Measurements from ENCODE around the gene SMAD7. TPM values are rescaled to one million over a fixed set of nuclear protein-coding genes. Genes with fewer than 3 reads are reported as not detected.
A peak's percentile ranks its signal among the peaks of the same experiment; 100 is the strongest.

SMAD7 gene
- total RNA-seq, 1 donor from 2014 or later = 61.2 TPM

DNA sequence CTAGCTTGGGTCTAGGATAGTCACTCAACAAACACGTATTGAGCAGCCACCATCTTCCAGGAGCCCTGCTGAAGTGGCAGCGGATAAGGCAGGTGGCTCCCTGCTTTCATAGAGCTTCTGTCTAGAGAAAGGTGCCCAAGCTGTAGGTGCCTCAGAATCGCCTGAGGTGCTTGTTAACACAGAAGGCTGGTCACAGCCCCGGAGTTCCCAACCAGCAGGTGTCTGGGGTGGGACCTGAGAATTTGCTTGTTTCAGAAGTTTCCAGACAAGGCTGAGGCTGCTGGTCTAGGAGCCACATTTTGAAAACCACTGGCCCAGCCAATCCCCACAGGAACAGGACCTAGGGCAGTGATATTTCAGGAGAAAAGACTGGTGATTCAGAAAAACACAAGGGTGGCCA is 45.3 kb upstream of the SMAD7 start:
- H3K27ac Mint-ChIP-seq (ENCODE audit: unreplicated experiment) = peak overlapping the region; percentile 99
- no peaks in the 10 kb centered on the region for H3K9me3 Mint-ChIP-seq (ENCODE audit: low read depth)
- H3K36me3 Mint-ChIP-seq (ENCODE audit: low read depth) = no peaks in the 10 kb centered on the region
- TF ChIP-seq, protein P1, sequence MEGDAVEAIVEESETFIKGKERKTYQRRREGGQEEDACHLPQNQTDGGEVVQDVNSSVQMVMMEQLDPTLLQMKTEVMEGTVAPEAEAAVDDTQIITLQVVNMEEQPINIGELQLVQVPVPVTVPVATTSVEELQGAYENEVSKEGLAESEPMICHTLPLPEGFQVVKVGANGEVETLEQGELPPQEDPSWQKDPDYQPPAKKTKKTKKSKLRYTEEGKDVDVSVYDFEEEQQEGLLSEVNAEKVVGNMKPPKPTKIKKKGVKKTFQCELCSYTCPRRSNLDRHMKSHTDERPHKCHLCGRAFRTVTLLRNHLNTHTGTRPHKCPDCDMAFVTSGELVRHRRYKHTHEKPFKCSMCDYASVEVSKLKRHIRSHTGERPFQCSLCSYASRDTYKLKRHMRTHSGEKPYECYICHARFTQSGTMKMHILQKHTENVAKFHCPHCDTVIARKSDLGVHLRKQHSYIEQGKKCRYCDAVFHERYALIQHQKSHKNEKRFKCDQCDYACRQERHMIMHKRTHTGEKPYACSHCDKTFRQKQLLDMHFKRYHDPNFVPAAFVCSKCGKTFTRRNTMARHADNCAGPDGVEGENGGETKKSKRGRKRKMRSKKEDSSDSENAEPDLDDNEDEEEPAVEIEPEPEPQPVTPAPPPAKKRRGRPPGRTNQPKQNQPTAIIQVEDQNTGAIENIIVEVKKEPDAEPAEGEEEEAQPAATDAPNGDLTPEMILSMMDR (IDR thresholded peaks at IDR 0.05) = no peak
- peak; percentile 46 for DNase-seq (ENCODE audit: low spot score)
- peaks cover 88% of the 10 kb centered on the region for H3K4me1 Mint-ChIP-seq (ENCODE audit: low read depth)
- H3K4me3 Mint-ChIP-seq (ENCODE audit: unreplicated experiment) = no peak overlapping the region
- no peaks in the 10 kb centered on the region for H3K27me3 Mint-ChIP-seq (ENCODE audit: low read depth)

DNA sequence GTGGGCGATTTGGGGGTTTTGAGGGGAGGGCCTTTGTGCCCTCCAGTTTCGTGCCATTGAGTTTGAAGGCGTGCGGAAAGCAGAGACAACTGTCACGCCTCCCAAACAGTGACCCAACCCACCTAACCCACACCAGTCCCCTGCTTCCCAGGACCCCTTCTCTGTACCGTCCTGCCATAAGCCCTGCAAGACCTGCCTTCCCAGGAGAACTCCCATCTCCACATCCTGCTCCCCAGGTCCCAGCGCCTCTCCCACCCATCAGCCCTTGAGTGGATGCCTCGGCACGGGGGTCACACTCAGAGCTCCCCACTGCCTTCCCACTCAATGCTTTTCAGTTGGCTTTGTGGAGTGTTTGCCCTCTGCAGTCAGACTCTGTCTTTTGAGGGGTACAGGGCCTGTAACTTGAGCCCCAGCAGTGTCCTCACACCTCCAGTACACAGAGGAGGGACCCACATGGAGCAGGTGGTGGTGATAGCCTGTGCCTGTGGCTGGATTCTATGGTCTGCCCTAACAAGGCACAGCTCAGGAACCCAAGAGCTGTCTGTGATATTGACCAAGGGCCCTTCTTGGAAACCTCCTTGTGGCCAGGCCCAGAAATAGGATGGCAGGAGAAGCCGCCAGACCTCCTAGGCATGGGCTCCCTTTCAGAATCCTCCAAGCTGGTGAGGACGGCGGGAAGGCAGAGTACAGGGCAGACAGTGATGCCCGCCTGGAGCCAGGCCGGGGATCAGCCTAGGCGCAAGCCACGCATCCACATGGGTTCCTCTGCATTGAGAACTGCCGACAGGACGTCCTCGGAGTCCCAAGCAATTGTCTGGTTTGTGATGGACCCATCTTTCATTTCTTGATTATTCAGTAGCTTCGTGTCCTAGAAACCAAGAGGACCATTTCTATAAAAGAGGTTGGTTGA is 44.4 kb upstream of the SMAD7 start:
- H3K4me3 Mint-ChIP-seq (ENCODE audit: unreplicated experiment) = no peak overlapping the region
- TF ChIP-seq, protein P1 (IDR thresholded peaks at IDR 0.05) = no peak
- no peaks in the 10 kb centered on the region for H3K27me3 Mint-ChIP-seq (ENCODE audit: low read depth)
- DNase-seq (ENCODE audit: low spot score) = no peak
- H3K4me1 Mint-ChIP-seq (ENCODE audit: low read depth) = peaks cover 96% of the 10 kb centered on the region
- H3K27ac Mint-ChIP-seq (ENCODE audit: unreplicated experiment) = peak overlapping the region; percentile 99
- H3K36me3 Mint-ChIP-seq (ENCODE audit: low read depth) = no peaks in the 10 kb centered on the region
- H3K9me3 Mint-ChIP-seq (ENCODE audit: low read depth) = no peaks in the 10 kb centered on the region

DNA sequence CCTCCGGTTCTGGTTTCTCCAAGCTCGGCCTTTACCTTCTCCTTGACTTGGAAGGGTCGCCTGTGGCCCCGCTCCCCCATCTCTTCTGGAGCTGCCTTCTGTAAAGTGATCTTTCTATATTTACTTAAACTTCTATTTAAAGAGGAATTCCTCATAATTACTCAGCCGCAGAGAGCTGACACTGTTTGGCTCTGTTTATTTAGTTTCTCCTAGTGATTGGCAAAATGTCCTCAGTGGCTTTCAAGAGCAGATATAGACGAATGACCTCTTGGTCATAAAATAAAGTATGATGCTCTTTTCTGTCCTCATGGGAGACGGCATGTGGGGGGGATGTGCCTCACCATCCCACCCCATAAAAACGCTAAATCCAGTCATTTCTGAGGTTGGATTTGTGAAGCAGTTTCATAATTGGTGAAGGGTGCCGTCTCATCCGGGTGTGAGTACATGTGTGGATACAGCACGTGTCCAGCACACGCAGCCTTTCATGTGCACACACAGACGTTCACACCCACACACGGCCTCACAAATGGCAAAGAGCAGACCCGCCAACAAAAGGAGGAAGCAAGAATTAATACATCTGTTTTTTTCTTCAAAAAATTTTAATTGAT is 43.4 kb upstream of the SMAD7 start:
- H3K9me3 Mint-ChIP-seq (ENCODE audit: low read depth) = no peaks in the 10 kb centered on the region
- no peaks in the 10 kb centered on the region for H3K27me3 Mint-ChIP-seq (ENCODE audit: low read depth)
- H3K4me1 Mint-ChIP-seq (ENCODE audit: low read depth) = peaks cover 97% of the 10 kb centered on the region
- peak overlapping the region; percentile 99 for H3K27ac Mint-ChIP-seq (ENCODE audit: unreplicated experiment)
- H3K4me3 Mint-ChIP-seq (ENCODE audit: unreplicated experiment) = peak overlapping the region; percentile 42
- H3K36me3 Mint-ChIP-seq (ENCODE audit: low read depth) = no peaks in the 10 kb centered on the region
- TF ChIP-seq, protein P1 (IDR thresholded peaks at IDR 0.05) = no peak
- DNase-seq (ENCODE audit: low spot score) = peak; percentile 27

DNA sequence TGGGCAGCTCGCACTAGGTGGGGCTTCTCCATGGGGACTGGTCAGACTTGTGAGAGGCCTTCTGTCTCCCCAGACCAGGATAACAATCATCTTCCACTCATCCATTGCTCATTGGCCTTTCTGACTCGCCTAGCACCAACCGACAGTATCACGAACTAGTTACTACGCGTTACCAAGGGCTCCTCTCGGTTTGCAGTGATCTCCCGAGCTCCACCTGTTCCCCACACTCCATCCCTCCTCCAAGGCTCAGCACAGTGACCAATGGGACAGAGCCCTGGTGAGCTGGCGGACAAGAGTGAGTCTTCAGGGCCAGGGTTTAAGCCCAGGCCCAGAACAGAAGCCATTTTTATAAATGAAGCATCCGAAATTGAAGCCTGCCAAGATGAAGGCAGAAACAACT is 42.8 kb upstream of the SMAD7 start:
- H3K9me3 Mint-ChIP-seq (ENCODE audit: low read depth) = no peaks in the 10 kb centered on the region
- peak overlapping the region; percentile 99 for H3K27ac Mint-ChIP-seq (ENCODE audit: unreplicated experiment)
- H3K4me1 Mint-ChIP-seq (ENCODE audit: low read depth) = peaks cover 95% of the 10 kb centered on the region
- H3K27me3 Mint-ChIP-seq (ENCODE audit: low read depth) = no peaks in the 10 kb centered on the region
- H3K36me3 Mint-ChIP-seq (ENCODE audit: low read depth) = no peaks in the 10 kb centered on the region
- no peak overlapping the region for H3K4me3 Mint-ChIP-seq (ENCODE audit: unreplicated experiment)
- no peak for DNase-seq (ENCODE audit: low spot score)
- TF ChIP-seq, protein P1 (IDR thresholded peaks at IDR 0.05) = no peak

DNA sequence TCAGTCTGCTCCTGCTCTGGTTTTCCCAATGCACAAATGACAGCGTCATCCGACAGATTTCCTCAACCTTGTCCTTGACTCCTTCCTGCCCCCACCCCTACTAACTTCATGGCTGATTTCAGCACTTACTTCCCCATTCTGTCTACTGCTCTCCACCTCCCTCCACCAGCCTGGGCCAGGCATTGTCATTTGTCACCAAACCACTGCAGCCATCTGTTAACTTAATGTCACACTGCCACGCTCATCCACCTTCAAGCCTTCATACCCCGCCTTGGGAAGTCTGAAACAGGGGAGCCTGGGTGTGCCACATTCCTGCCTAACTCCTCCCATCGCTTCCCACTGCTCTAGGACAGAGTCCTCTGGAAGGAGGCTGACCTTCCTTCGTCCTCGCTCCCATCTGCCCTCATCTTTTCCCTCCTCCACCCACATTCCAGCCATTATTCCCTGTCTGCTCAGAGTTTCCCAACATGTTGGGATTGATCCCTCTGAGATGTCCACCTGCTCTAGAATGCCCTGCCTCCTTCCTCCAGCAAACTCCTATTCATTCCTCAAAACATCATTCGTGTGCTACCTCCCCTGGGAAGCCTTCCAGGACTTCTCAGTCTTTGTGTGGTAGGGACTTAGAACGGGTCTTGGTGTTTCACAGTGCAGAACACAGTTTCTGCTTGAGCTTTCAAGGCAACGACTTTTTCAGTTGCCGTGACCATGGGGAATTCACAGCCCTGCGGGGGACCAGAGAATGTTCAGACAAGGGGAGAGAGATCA is 42.2 kb upstream of the SMAD7 start:
- DNase-seq (ENCODE audit: low spot score) = no peak
- Mint-ChIP-seq H3K4me3 (ENCODE audit: unreplicated experiment) (no peak overlapping the region), H3K9me3 (ENCODE audit: low read depth) (no peaks in the 10 kb centered on the region), H3K27ac (ENCODE audit: unreplicated experiment) (peak overlapping the region; percentile 99), H3K4me1 (ENCODE audit: low read depth) (peaks cover 95% of the 10 kb centered on the region), H3K36me3 (ENCODE audit: low read depth) (no peaks in the 10 kb centered on the region), H3K27me3 (ENCODE audit: low read depth) (no peaks in the 10 kb centered on the region)
- TF ChIP-seq, protein P1 (IDR thresholded peaks at IDR 0.05) = no peak

Measured in chondrocyte (in vitro differentiated cells).